Thyroid gland (tissue), 4 donors: ENCODE results near the gene IL26. TPM values are rescaled to one million over a fixed set of nuclear protein-coding genes. Genes with fewer than 3 reads are reported as not detected.

ENCODE experiments used
- DNase-seq, 2 donors: peaks; one replicate each; pipeline ENCODE4 v3.0.0-alpha.2; 2019
- H3K27ac ChIP-seq, 3 donors: fragments of 200-600 bp; sonication (generic); 1 replicate in 2 of 3; 2 replicates in 1 of 3; pipeline ENCODE4 v1.5.1; 2016 to 2019; ENCODE audit warnings: mild to moderate bottlenecking in 1 of 3, moderate library complexity in 1 of 3
- H3K27me3 ChIP-seq: fragments of 200-600 bp; sonication (generic); one replicate; pipeline ENCODE4 v1.5.1; 2019
- H3K36me3 ChIP-seq, 2 donors: fragments of 200-600 bp; sonication (generic); one replicate each; pipeline ENCODE4 v1.5.1; 2016 to 2019
- H3K4me1 ChIP-seq, 2 donors: fragments of 200-600 bp; sonication (generic); one replicate each; pipeline ENCODE4 v1.5.1; 2017 to 2019
- H3K4me3 ChIP-seq, 3 donors: fragments of 200-600 bp; sonication (generic); replicated peaks in 1 of 3; 1 replicate in 2 of 3; 2 replicates in 1 of 3; pipeline ENCODE4 v1.5.1; 2016; ENCODE audit warnings: mild to moderate bottlenecking in 1 of 3
- H3K9me3 ChIP-seq: fragments of 200-600 bp; sonication (generic); one replicate; pipeline ENCODE4 v1.5.1; 2017
- POLR2A ChIP-seq, 2 donors: fragments of 450-650 bp; IDR thresholded peaks; one replicate each; pipeline ENCODE4 v1.6.1; 2017; ENCODE audit warnings: antibody characterized with exemption in 2 of 2, mild to moderate bottlenecking in 2 of 2, moderate library complexity in 1 of 2
- WGBS, 2 donors: methylation state at CpG; one replicate each; pipeline ENCODE4 v1.1.5; 2017; 5-methylcytosine and 5-hydroxymethylcytosine counted together
- intact Hi-C: fragments of 100-400 bp; cut with DNase I; formaldehyde crosslinking; loops from one replicate; pipeline ENCODE4 v1.15.1; 2023
- total RNA-seq, 4 donors: library from RNA; depleted of rRNA; stranded (reverse); fragments of >200 nt; gene quantifications; one replicate each; pipeline ENCODE4 v1.2.3, GENCODE V29; 2016
- TF ChIP-seq, protein P1 (sequence below), 6 experiments: fragments of 200-600 bp in 3 of 6; fragments of 450-650 bp in 3 of 6; sonication (generic) in 3 of 6; IDR thresholded peaks; one replicate each; pipeline ENCODE4 v1.5.1; 2016 to 2019; ENCODE audit warnings: antibody characterized with exemption in 6 of 6, mild to moderate bottlenecking in 2 of 6, inconsistent platforms in 1 of 6, moderate library complexity in 1 of 6

IL26 gene
- total RNA-seq, 4 donors from 2014 or later: not detected

DNA sequence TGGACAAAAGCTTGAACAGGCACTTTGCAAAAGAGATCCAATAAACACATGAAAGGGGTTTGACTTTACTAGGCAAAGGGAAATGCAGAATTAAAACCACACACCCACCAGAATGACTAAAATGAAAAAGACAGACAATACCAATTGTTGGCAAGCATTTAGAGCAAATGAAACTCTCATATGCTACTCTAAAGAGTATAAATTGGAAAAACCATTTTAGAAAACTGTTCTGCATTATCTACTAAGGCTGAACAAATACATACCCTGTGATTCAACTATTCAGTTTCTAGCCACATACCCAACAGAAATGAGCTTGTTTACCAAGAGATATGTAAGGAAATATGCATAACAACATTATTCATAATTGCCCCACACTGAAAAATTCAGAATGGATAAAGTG is 36.3 kb upstream of the IL26 start:
- Histone ChIP-seq H3K36me3 (no peaks in the 10 kb centered on the region), H3K4me1 (peaks cover 13 to 18% of the 10 kb centered on the region in 2 donors), H3K27me3 (no peaks in the 10 kb centered on the region), H3K27ac (no peak overlapping the region), H3K4me3 (no peak overlapping the region), H3K9me3 (no peaks in the 10 kb centered on the region)
- TF ChIP-seq POLR2A (IDR thresholded peaks at IDR 0.05): no peak
- TF ChIP-seq, protein P1, sequence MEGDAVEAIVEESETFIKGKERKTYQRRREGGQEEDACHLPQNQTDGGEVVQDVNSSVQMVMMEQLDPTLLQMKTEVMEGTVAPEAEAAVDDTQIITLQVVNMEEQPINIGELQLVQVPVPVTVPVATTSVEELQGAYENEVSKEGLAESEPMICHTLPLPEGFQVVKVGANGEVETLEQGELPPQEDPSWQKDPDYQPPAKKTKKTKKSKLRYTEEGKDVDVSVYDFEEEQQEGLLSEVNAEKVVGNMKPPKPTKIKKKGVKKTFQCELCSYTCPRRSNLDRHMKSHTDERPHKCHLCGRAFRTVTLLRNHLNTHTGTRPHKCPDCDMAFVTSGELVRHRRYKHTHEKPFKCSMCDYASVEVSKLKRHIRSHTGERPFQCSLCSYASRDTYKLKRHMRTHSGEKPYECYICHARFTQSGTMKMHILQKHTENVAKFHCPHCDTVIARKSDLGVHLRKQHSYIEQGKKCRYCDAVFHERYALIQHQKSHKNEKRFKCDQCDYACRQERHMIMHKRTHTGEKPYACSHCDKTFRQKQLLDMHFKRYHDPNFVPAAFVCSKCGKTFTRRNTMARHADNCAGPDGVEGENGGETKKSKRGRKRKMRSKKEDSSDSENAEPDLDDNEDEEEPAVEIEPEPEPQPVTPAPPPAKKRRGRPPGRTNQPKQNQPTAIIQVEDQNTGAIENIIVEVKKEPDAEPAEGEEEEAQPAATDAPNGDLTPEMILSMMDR (IDR thresholded peaks at IDR 0.05): no peak
- no peak for DNase-seq
- intact Hi-C loops: no loop called here

DNA sequence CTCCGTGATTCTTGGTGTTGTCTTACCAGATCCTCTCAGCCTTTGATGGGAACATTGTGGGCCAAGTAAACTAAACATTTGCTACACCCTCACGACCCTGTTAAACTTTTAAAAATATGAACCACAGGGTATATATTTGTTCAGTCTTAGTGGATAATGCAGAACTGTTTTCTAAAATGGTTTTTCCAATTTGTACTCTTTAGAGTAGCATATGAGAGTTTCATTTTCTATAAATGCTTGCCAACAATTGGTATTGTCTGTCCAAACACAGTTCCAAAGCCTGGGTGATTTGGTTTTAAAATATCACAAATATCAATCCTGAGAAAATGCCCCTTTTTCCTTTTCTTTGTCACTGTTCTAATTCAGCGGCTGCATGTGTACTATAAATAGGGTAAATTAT is 34.5 kb upstream of the IL26 start:
- no peak for TF ChIP-seq POLR2A (IDR thresholded peaks at IDR 0.05)
- TF ChIP-seq, protein P1 (IDR thresholded peaks at IDR 0.05): no peak
- no peaks in the 10 kb centered on the region for H3K36me3 ChIP-seq
- intact Hi-C loops: no loop called here
- no peaks in the 10 kb centered on the region for H3K9me3 ChIP-seq
- no peak overlapping the region for H3K27ac ChIP-seq
- no peak overlapping the region for H3K4me3 ChIP-seq
- no peak for DNase-seq
- no peaks in the 10 kb centered on the region for H3K27me3 ChIP-seq
- WGBS, 2 donors: 84 to 90% methylated on average over 3 of the region's 3 CpGs
- peaks cover 8 to 14% of the 10 kb centered on the region in 2 donors for H3K4me1 ChIP-seq

DNA sequence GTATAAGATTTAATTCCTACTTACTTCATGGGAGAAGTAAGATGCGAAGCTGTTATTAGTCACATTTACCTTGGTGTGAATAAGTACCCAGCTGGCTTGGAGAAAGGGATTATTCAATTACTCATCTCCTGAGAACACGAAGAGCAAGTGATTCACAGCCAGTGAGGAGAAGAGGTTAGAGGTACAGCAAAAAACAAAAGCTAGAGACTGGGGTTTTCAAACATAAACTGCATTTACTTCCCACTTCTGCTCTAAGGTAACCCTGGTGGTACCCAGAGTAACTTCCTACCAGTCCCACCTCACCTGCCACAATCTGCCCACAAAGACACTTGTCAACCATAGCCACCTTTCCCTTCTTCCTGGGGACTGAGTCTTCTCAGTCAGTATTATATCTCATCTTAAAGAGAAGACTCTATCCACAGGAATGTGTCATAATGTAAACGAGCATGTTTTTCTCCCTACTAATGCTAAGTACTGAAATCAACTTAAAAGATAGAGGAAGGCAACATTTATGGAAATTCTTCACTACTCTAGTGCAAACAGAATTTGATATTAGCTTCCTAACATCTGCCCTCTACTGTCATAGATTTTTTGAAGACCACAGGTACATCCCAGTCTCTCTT is 33.8 kb upstream of the IL26 start:
- intact Hi-C loops: no loop called here
- Histone ChIP-seq H3K27me3 (no peaks in the 10 kb centered on the region), H3K36me3 (no peaks in the 10 kb centered on the region), H3K9me3 (no peaks in the 10 kb centered on the region), H3K4me1 (peaks cover 5 to 8% of the 10 kb centered on the region in 2 donors), H3K27ac (no peak overlapping the region), H3K4me3 (no peak overlapping the region)
- WGBS, 2 donors: 82 to 88% methylated on average over 3 of the region's 3 CpGs
- TF ChIP-seq, protein P1 (IDR thresholded peaks at IDR 0.05): no peak
- no peak for TF ChIP-seq POLR2A (IDR thresholded peaks at IDR 0.05)
- no peak for DNase-seq

DNA sequence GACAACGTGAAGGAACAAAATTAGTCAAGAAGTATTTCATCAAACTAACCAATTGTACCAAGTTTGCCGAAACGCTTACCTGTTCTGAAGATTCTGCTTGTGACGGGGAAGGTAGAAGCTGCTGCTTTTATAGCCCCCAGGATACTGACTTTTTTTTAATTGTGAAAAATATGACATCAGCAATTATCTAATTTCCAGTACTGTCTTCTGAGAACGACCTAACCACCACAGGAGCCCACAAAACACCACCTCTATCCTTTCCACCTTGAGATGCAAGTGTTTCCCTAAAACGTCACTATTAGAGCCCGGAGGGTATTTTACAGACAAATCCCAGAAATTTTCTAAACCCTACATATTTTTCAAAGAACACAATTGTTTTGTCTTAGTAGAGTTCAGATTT is 27.9 kb upstream of the IL26 start, which contains the start of gene IL22:
TSS of gene IL22 (minus strand) at position 101 of the 400 bp plus-strand sequence. CDS start 156 bp downstream, outside the sequence.
- H3K4me3 ChIP-seq: no peak within 1 kb of the TSS
- no peaks in the 10 kb centered on the region for H3K36me3 ChIP-seq
- no peak for DNase-seq
- WGBS, 2 donors: 90% methylated on average over 7 of the region's 7 CpGs
- TF ChIP-seq, protein P1 (IDR thresholded peaks at IDR 0.05): no peak
- TF ChIP-seq POLR2A (IDR thresholded peaks at IDR 0.05): no peak
- H3K27ac ChIP-seq: no peak within 1 kb of the TSS
- no peaks in the 10 kb centered on the region for H3K4me1 ChIP-seq
- no peaks in the 10 kb centered on the region for H3K27me3 ChIP-seq
- H3K9me3 ChIP-seq: no peaks in the 10 kb centered on the region
- intact Hi-C loops: no loop called here

DNA sequence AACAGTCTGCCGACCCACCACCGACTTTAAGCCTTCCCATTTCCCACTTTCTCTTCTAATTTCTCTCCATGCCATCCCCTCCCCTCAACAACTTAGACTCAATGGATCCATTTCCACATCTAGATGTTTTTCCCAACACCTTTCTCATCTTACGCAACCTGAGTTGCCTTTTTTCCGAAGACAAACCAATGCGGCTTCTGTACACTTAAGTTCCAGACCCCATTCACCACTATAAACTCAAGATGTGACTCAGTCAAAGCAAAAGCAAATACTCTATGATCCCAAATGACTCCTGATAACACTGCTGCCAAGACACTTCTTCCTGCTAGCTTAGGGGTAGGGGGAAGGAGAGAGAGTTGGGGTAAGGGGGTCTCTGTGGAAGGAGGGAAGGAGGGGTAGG is 26.5 kb upstream of the IL26 start:
- TF ChIP-seq, protein P1 (IDR thresholded peaks at IDR 0.05): no peak
- TF ChIP-seq POLR2A (IDR thresholded peaks at IDR 0.05): no peak
- intact Hi-C loops: no loop called here
- H3K9me3 ChIP-seq: no peaks in the 10 kb centered on the region
- no peak overlapping the region for H3K4me3 ChIP-seq
- H3K4me1 ChIP-seq: no peaks in the 10 kb centered on the region
- no peaks in the 10 kb centered on the region for H3K36me3 ChIP-seq
- 94% methylated on average over 5 of the region's 5 CpGs for WGBS, 2 donors
- no peak for DNase-seq
- H3K27me3 ChIP-seq: no peaks in the 10 kb centered on the region
- H3K27ac ChIP-seq: no peak overlapping the region
